ENCODE results near the gene MS4A13.

DNA sequence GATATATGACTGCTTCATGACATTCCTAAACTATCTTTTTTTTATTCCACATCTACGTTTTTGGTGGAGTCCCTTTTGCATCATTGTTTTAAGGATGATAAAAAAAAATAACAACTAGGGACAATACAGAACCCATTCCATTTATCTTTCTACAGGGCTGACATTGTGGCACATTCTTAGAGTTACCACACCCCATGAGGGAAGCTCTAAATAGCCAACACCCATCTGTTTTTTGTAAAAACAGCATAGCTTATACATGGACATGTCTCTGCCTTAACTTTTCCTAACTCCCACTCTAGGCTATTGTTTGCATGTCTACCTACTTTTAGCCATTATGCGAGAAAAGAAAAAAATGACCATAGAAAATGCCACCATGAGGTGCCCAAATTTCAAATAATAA lies 46.4 kb upstream of the MS4A13 start:
- TF ChIP-seq EP300 (IDR thresholded peaks at IDR 0.05; ENCODE audit: low read depth) (no peak), POLR2AphosphoS5 (IDR thresholded peaks at IDR 0.05) (no peak), POLR2A (IDR thresholded peaks at IDR 0.05) (no peak)
- TF ChIP-seq, protein P1, sequence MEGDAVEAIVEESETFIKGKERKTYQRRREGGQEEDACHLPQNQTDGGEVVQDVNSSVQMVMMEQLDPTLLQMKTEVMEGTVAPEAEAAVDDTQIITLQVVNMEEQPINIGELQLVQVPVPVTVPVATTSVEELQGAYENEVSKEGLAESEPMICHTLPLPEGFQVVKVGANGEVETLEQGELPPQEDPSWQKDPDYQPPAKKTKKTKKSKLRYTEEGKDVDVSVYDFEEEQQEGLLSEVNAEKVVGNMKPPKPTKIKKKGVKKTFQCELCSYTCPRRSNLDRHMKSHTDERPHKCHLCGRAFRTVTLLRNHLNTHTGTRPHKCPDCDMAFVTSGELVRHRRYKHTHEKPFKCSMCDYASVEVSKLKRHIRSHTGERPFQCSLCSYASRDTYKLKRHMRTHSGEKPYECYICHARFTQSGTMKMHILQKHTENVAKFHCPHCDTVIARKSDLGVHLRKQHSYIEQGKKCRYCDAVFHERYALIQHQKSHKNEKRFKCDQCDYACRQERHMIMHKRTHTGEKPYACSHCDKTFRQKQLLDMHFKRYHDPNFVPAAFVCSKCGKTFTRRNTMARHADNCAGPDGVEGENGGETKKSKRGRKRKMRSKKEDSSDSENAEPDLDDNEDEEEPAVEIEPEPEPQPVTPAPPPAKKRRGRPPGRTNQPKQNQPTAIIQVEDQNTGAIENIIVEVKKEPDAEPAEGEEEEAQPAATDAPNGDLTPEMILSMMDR (IDR thresholded peaks at IDR 0.05): no peak
